ENCODE data around the gene PHKB. TPM values are rescaled to one million over a fixed set of nuclear protein-coding genes. Genes with fewer than 3 reads are reported as not detected.
A peak's percentile ranks its signal among the peaks of the same experiment; 100 is the strongest.

Gene PHKB
- total RNA-seq, 2 experiments from 2014 or later: 27.6 to 28.8 TPM

- intact Hi-C loops (cut with micrococcal nuclease): loop anchor here (1.0 kb wide), 3 partner anchors 19 to 271 kb away; partner anchors contain the start of genes ITFG1 and PHKB
- no peaks in the 10 kb centered on the region for H3K36me3 Mint-ChIP-seq
- no peak overlapping the region for H3K4me3 Mint-ChIP-seq
- H3K27me3 Mint-ChIP-seq: peaks cover 10% of the 10 kb centered on the region
- peaks cover 6% of the 10 kb centered on the region for H3K4me1 Mint-ChIP-seq (ENCODE audit: low read depth)
- ChIA-PET CTCF (interaction anchor here (1.7 to 2.2 kb wide), 2 partner anchors 433 to 588 kb away, joined by 5 read pairs; partner anchors contain the start of gene NETO2), POLR2A (no interaction called here)
- no peaks in the 10 kb centered on the region for H3K9me3 Mint-ChIP-seq
- no peak for DNase-seq
- no peak overlapping the region for H3K27ac Mint-ChIP-seq
Observed at GRCh38 chr16:47732122-47732521, 271.0 kb downstream of the PHKB start.

- H3K4me3 Mint-ChIP-seq: no peak overlapping the region
- intact Hi-C loops (cut with micrococcal nuclease): loop anchor here (1.0 kb wide), 3 partner anchors 19 to 271 kb away; partner anchors contain the start of genes ITFG1 and PHKB
Observed at GRCh38 chr16:47732523-47733111, 271.5 kb downstream of the PHKB start.

GRCh38 chr16:47734081-47734857 is 273.1 kb downstream of the PHKB start:
- ChIA-PET POLR2A (no interaction called here), CTCF (no interaction called here)
- no peak overlapping the region for H3K4me3 Mint-ChIP-seq
- peaks cover 6% of the 10 kb centered on the region for H3K4me1 Mint-ChIP-seq (ENCODE audit: low read depth)
- no peaks in the 10 kb centered on the region for H3K36me3 Mint-ChIP-seq
- H3K27ac Mint-ChIP-seq: no peak overlapping the region
- peaks cover 10% of the 10 kb centered on the region for H3K27me3 Mint-ChIP-seq
- intact Hi-C loops (cut with micrococcal nuclease): no loop called here
- peaks cover 6% of the 10 kb centered on the region for H3K9me3 Mint-ChIP-seq
- DNase-seq: no peak

More at GRCh38 chr16:47732523-47733111, 271.5 kb downstream of the PHKB start:
- POLR2A ChIA-PET: no interaction called here
- CTCF ChIA-PET: interaction anchor here (1.7 kb wide), 1 partner anchor 589 kb away, joined by 5 read pairs; the partner anchor contains the start of gene NETO2
- peaks cover 10% of the 10 kb centered on the region for H3K27me3 Mint-ChIP-seq
- no peaks in the 10 kb centered on the region for H3K36me3 Mint-ChIP-seq
- peak overlapping the region; percentile 30 for H3K27ac Mint-ChIP-seq
- peaks cover 6% of the 10 kb centered on the region for H3K4me1 Mint-ChIP-seq (ENCODE audit: low read depth)
- peak; percentile 54 for DNase-seq
- no peaks in the 10 kb centered on the region for H3K9me3 Mint-ChIP-seq

- Mint-ChIP-seq H3K36me3 (no peaks in the 10 kb centered on the region), H3K27me3 (peaks cover 10% of the 10 kb centered on the region), H3K4me1 (ENCODE audit: low read depth) (peaks cover 6% of the 10 kb centered on the region), H3K27ac (no peak overlapping the region), H3K4me3 (no peak overlapping the region), H3K9me3 (peaks cover 6% of the 10 kb centered on the region)
- DNase-seq: no peak
- intact Hi-C loops (cut with micrococcal nuclease): no loop called here
- POLR2A ChIA-PET: no interaction called here
- CTCF ChIA-PET: no interaction called here
Observed at GRCh38 chr16:47734987-47735594, 274.0 kb downstream of the PHKB start.

GRCh38 chr16:47750371-47750770 is 289.2 kb downstream of the PHKB start:
- DNase-seq: no peak
- POLR2A ChIA-PET: no interaction called here
- CTCF ChIA-PET: no interaction called here
- no peak overlapping the region for H3K4me3 Mint-ChIP-seq
- no peaks in the 10 kb centered on the region for H3K36me3 Mint-ChIP-seq
- no peak overlapping the region for H3K27ac Mint-ChIP-seq
- intact Hi-C loops (cut with micrococcal nuclease): no loop called here
- no peaks in the 10 kb centered on the region for H3K4me1 Mint-ChIP-seq (ENCODE audit: low read depth)
- H3K27me3 Mint-ChIP-seq: peaks cover 5% of the 10 kb centered on the region
- H3K9me3 Mint-ChIP-seq: no peaks in the 10 kb centered on the region

Other genes starting within 250 kb of the PHKB start
- gene ITFG1, start 268 bp upstream of the PHKB start, total RNA-seq: 10 to 100 TPM; 20.6 to 22.0 TPM